ENCODE data around the gene TSPAN9.
A peak's percentile ranks its signal among the peaks of the same experiment; 100 is the strongest.

The TSPAN9 gene

DNA sequence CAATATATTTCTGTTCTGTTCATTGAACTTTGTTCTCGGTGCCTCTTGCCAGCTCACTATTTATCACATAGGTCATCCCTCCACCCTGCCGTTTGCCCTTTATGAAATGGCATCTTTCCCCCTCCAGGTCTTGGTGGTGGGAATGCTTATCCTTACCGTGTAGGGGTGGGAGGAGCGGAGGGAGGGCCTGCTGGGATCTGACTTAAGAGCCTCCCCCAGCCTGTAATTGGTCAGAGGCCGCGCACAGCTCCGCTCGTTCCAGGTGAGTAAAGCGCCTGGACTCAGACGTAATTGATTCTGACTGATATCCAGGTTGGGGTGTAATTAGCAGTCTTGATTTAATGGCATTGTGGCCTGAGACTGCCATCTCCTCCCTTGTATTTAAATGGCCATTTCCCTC is 185.3 kb downstream of the TSPAN9 start:
- DNase-seq = no peak

DNA sequence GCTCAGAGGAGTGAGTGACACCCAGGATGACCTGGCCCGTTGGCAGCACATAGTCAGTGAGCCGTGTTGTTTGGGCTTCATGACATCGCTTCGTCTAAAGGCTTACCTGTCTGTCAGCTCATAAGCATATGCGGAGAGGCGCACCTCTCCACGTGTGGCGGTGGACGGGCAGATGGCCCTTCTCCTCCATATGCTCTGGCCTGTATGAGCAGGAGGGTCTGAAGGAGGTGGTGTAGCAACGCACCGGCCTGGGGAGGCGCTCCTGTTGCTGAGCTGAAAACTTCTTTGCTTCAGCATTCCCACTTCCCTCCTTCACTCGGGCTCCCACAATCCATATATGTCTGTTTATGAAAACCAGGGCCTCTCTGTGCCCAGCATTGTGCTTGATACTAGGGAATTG is 186.1 kb downstream of the TSPAN9 start:
- DNase-seq = no peak

DNA sequence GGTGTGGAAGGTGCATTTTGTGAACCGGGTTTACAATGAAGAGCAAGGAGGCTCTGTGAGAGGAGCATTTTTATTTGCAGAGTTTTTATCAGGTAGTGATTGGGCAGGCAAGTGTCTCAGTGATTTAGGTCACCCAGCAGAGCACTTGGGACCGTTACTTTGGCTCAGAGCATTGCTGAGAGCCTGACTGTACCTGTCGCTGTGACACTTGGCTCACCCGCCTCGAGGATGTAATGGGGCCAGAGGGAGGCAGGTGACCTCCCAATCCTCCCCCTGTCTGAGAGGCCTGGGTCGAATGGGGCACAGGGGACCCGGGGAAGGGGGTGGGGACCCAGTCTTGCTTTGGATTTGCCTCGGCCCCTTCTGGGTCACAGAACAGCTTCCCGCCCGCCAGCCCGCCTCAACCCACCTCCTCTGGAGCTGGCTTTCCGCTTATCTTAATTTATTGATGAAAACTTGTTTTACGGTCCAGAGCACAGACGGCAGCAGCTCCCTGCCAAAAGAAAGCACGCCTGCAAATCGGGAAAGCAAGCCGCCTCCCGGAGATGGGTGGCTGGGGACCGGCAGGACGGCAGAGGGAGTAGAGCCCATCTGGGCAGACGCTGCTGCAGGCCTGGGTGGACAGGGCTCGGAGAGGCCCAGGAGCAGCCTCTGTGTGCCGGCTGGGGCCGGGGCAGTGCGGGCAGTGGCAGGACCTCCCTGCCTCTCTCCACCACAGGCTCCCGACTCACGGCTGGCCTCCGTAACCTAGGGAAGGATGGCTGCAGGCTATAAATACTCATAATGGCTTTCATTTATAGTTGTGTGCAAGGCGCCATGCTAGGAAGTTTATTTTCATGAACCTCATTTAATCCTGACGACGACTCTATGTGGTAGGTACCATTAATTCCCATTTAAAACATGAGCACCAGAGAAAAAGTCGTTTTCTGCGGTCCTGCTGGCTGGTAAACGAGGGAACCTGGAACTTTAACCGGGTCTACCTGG is 187.1 kb downstream of the TSPAN9 start:
- DNase-seq = no peak

DNA sequence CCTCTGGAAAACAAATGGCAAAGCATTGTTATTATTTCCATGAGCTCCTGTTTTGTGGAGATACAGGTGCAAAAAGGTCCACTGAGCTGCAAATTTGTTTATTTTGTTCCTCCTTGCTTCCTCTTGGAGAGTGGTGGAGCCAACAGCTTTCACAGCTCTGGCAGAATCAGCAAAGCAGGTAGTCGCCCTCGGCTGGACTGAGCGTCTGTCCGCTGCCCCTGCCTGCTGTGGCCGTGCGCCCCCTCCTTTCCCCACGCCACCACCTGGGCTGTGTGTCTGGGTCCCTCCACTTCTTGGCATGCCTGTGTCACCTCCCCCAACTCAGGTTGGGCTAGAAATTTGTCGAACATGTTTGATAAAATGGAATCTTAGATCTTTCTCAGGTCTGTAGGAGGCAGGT is 188.2 kb downstream of the TSPAN9 start:
- no peak for DNase-seq

DNA sequence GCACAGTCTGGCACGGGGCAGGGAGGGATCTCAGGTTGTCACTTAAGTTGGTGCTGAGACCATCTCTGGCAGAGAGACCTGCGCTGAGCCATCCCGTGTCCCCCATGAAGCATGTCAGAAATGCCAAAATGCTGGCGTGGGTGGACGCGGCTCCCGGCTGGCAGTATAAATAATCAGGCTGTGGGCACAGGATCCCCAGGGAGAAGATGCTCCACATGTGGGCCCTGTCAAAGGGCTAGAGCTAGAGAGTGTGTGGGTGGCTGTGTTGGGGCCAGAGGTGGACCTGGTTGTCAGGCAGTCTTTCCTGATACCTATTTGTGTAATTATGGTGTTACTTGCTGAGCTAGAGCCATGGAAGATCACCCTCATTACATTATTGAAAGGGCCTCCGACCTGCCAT is 189.5 kb downstream of the TSPAN9 start:
- DNase-seq = no peak

DNA sequence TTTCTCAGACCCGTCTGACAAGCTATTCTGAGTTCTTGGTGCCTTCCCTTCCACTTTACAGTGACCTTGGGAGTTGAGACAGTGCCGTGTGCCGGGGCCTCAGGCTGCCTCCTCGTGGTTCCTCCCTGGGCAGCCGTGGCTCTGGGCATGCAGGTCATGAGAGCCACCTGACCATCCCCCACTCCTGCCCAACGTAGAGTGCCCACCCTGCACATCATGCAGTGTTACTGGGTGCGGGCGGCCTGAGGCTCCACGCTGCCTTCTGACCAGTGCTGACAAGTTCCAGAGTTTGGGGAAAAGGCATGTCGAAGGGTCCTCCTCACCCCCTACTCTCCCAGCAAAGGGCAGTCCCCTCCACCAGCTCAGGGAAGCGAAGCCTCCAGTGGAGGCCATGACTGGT is 190.5 kb downstream of the TSPAN9 start:
- no peak for DNase-seq

DNA sequence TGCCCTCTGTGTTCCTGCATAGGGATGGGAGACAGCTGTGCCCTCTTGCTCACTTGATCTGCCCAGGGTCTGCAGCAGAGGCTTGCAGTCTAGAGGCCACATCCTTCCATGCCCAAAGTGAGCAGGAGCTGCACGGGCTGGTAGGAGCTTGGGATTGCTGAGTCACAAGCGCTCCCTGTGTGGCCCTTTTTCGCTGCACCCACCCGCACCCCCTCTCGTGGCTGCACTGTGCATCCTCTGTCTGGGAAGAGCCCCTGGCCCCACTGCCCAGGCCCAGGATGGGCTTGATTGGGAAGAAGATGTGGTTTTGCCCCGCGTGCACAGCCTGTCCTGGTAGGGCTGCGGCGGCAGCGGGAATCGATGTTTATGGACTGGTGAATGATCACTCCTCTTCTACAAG is 192.4 kb downstream of the TSPAN9 start:
- no peak for DNase-seq

DNA sequence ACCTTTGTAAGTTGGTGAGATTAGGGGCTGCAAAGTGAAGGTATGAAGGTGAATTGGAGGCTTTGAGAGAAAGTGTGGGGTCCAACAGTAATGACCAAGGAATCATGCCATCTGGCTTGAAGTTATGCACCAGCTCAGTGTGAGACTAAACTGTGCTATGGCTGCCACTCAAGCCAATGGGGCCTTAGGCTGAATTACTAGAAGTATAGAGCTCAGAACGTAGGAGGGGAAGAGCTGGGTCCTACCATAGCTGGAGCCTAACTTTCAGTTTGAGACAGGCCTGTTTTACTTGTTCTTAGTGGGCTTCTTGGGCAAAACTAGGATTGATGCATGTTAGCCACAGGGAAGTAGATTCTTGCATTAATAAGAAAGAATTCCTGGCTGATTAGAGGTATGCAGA is 194.0 kb downstream of the TSPAN9 start:
- no peak for DNase-seq

DNA sequence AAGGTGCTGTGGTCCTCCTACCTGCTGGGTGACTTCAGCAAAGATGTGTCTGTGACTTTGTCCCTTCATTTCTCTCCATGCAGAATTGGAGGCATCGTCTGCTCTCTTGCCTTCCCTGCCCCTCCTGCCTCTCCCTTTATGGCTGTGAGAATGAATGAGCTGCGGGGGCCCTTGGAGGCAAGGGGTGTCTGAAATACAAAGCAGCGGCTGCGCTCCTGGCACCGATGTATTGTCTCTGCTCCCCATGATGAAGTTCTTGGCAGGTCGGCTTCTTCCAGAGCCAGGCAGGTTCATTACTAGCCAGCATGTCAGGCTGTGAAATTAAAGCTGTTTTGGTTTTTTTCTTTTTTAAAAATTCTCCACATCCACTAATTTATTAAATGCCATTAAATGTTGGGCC is 194.5 kb downstream of the TSPAN9 start:
- DNase-seq = no peak

DNA sequence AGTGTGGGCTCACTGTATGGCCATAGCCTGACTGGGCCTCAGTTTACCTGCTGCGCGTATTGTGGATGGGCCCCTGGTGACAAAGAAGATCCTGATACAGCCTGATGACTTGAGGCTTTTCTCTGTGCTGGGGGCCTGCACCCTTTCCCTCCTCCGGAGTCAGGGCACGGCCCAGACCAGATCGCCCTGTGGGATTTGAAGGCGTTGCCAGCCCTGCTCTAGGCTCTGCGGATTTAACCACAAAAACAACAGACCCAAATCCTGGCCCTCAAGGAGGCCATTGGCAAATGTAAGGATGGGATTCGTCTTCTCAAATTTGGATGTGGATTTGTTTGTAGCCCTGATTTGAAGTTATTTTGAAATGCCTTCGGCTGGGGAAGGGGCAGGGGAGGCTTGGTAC is 195.8 kb downstream of the TSPAN9 start:
- DNase-seq = no peak

DNA sequence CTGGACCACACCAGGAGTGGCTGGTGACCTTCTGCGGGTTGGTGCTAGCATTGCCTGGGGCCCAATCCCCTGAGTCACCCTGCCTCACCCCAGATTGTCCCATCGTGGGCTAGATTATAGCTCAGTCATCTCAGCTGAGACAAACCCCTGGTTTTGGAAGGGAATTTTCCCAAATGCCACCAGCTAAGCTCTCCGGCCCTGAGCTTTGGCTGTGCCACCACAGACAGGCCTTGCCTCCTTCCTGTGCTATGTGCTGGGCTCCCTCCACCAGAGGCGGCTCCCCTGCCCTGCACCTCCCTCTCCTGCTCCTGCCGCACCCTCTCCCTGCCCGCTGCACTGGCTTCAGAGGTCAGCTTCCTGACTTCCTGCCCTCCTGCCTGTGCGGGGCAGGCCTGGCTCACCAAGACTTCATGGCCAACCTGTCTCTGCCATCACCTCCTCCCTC is 196.3 kb downstream of the TSPAN9 start:
- no peak for DNase-seq

DNA sequence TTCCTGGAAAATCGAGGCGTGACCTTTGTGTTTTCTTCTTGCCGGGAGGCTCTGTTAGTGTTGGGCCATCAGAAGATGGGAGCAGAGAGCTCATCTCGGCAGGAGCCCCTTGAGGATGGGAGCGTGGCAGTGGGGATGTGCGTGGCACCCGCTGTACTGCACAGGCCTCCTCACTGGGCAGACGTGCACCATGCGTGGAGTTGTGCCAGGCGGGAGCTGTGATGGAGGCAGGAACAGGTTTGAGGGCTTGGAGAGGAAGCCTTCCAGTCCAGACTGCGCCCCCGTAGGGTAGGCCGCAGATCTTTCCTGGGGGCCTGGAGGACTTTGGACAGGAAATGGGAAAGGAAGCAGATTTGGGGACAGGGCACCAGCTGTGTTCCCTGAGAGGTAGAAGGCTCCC is 197.5 kb downstream of the TSPAN9 start:
- DNase-seq = no peak

DNA sequence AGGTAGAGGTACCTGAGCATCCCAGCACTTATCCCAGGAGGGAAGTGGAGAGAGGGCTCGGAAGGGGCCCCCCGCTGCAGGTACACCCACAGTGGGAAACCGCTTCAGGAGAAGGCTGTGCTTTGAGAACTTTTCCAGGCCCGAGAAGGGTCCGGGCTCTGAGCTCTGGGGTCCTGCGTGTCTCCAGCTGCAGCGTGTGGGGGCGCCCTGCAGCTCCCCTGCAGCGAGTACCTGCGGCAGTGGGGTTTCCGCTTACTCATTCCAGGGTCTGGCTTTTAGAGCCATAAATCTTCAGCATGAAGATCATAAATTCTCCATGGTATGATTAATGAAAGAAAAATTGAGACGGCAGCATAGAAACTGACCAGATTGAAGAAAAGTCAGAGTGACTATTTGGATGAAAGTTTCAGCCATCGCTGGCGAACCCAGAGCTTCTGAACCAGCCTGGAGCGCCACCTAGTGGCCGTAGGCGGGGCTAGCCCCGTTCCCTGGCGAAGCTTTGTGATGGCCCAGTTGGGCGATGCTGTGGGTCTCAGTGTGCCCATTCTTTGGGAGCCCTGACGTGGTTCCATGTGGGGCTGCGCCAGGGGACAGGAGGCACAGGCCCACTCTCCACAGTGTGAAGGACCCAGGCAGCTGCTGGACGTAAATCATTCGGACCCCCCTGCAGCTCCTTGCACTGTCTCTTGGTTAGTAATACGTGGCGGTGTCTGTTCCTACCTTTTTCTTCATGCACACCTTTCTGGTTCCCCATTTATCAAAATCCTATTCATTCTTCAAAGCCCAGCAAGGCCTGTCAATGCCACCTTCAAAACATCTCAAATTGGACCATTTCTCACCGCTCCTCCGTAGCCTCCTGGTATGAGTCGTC is 198.2 kb downstream of the TSPAN9 start:
- peak; percentile 83 for DNase-seq

DNA sequence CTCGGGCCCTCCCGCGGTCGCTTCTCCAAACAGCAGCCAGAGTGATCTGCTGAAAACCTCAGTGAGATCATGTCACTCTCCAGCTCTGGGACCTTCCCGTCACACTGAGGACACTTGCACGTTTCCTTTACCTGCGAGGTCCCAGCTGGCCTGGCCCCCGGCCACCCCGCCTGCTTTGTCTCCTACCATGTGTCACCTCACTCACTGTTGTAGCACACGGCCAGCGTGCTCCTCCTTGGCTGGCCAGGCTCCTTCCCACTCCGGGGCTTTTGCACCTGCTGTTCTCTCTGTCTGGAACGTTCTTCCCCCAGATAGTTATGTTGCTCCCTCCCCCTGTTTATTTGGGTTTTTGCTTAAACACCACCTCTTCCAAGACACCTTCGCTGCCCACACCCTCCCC is 199.0 kb downstream of the TSPAN9 start:
- DNase-seq = no peak

DNA sequence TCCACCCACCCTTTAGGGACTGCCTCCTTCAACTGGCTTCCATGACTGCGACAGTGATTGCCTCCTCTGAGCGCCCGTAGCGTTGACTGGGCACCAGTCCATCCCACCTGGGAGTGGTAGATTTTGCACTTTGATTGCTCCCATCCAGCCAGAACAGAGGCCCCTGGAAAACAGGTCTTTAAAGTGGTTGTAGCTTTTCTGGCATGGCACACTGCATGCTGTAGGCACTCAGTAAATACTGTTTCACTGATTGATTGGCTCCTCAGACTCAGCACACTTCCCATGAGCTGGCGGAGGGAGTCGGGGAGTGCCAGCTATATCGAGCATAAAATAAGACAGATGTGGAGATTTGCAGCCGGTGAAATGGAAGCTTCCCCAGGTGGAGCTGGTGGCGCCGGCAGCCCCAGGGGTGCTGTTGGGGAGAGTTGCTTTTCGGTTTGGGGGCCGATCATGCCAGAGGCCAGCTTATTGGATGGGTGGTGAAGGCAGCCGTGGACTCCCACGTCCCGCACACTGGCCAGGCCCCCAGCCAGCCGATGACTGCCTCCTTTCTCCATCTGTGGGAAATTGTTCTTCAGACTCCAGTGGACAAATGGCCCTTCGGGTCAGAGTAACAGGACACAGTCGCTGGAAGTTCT is 200.2 kb downstream of the TSPAN9 start:
- no peak for DNase-seq

DNA sequence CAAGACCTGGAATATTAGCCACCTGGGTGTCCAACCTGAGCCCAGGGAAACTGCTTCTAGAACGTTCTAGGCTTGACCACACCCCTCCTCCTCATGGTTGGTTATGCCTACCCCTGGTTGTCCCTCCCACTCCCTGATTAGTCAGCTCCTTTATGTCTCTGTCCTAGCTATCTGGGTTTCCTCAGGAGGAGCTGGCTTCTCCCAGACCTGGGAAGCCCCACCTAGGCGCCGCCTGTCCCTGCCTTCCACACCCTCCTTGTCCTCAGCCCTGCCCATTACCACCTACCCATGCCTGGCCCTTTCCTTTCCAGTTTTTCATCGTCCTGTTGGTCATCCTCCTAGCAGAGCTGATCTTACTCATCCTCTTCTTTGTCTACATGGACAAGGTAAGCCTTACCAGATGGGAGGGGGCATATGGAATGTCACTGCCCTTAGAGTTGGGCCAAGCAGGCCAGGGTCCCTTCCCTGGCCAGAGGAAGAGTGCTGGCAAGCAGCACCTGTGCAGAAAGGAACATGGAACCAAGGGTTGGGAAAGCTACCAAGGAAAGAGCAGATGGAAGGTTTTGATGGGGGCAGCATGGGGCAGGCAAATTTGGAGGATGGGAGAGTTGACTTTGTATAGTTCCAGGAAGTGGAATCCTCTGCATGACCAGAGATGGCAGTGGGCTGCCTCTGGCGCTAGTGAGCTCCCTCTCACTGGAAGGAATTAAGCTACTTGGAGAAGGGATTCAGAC is 201.7 kb downstream of the TSPAN9 start:
- DNase-seq = no peak

DNA sequence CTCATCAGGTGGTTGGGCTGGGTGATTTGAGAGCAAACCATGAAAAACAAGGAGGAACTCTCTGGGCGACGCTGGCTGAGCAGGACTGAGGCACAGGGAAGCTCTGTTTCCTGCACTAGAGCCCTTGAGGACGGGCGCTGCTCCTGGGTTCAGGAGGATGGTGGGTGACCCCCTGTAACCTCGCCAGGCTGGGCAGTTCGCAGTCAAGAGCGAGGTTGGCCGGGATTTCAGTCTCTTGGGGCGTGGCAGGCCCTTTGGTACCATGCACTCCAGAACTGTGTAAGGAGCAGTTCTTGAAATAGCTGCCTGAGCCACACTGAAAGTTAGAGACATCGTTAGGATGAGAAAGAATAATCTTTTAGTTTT is 202.2 kb downstream of the TSPAN9 start:
- DNase-seq = no peak

DNA sequence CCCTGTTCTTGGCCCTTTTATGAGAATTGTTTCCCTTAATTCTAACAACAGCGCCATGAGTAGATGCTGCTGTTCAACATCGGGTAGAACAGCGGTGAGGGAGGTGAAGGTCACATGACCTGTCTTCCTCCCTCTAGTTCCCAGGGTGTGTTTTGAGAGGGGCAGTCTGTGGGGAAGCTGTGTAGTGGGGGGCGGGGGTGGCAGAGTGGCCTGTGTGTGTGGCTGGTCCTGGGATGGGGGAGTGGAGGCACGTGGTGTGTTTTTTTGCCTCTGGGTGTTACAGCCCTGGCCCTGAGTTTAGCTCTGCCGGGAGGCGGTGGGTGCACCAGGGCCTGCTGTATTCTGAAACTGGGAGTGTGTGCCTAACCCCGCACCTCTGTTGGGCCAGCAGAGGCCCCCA is 202.7 kb downstream of the TSPAN9 start:
- no peak for DNase-seq

DNA sequence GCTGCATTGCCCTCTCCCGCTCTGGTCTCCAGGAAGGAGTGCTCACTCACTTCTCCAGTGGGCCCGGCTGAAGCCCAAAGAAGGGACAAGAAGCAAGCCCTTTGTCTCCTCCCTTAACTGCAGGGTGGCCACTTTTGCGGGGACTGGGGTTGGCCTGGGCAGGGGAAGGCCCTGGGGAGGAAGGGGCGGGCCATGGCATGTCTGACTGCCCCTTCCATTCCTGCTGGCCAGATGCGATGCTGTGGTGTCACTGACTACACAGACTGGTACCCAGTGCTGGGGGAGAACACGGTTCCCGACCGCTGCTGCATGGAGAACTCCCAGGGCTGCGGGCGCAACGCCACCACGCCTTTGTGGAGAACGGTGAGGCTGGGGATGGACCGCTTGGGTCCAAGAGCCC is 203.8 kb downstream of the TSPAN9 start:
- DNase-seq = no peak

DNA sequence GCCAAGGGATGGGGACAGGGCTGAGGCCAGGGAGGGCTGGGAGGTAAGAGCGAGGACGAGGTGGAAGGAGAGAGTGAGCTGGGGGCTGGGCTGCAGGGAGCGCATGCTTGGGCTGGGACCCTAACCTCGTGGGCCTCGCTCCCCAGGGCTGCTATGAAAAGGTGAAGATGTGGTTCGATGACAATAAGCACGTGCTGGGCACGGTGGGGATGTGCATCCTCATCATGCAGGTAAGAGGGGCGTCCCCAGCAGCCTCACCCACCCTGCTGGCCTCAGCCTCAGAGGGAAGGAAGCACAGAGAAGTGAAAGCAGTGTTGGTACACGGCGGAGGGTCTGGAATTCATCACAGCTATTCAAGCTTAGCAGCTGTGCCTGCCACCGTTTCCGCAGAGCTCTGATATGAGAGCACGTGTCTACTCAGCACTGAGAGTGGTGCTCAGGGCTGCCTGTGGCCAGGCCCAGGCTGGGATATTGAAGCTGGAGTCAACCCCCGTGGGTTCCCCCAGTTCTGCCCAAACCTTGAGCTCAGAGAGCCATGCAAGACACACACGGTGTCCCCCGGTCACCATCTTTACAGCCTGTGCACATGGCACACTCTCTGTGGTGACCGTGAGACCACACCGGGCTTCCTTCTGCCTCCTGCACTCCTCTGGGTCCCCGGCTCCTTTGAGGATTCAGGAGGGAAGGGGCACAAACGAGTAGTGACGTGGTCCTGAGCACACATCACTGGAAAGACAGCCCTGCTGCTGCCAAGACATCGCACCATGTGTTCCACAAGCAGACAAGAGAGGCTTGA is 204.6 kb downstream of the TSPAN9 start:
- no peak for DNase-seq

DNA sequence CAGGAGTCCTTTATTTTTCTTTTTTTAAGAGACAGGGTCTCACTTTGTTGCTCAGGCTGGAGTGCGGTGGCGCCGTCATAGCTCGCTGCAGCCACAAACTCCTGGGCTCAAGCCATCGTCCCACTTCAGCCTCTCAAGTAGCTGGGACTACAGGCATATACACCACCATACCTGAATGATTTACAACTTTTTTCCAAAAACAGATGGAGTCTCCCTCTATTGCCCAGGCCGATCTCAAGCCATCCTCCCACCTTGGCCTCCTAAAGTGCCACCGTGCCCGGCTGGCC is 205.1 kb downstream of the TSPAN9 start:
- DNase-seq = no peak

DNA sequence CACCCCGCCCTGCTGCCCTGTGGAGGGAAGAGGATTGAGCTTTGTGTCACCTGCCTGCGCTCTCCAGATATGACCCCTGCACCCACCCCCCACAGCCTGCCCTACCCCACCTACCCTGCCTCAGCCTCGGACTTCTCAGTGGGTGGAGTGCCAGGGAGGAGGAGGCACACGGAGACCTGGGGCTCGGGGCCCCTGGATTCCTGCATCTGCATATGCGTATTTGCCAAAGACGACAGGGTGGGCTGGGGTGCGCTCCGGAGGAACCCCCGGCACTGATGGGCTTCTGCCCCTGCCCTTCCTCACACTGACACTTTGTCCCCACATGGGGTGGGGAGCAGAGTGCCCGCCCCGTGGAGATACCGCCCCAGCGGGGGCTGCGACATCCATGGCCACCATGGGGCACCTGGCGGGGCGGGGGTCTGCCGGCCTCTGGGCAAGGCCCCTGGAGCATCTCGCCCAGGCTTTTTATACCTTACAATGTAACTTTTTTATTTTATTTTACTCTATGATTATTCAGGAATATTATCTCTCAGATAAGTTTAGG is 206.0 kb downstream of the TSPAN9 start:
- DNase-seq = no peak

Measured in activated CD4-positive, alpha-beta T cell treated with anti-CD3 and anti-CD28 coated beads for 48 hours (primary cell).